Kidney epithelial cell (primary cell): ENCODE data around the gene PIK3CD. TPM values are rescaled to one million over a fixed set of nuclear protein-coding genes. Genes with fewer than 3 reads are reported as not detected.

Experiments
- DNase-seq: peaks from one replicate; pipeline ENCODE4 v3.0.0-alpha.2; 2010; ENCODE audit warnings: low read depth
- H3K27me3 ChIP-seq: 2 replicates; pipeline ENCODE4 v1.6.0; 2011; ENCODE audit warnings: low read length; ENCODE audit not compliant: control insufficient read depth, insufficient read depth
- H3K36me3 ChIP-seq: 2 replicates; pipeline ENCODE4 v1.5.1; 2011; ENCODE audit warnings: low read length; ENCODE audit not compliant: control insufficient read depth, insufficient read depth
- H3K4me3 ChIP-seq: 2 replicates; pipeline ENCODE4 v1.5.1; 2011; ENCODE audit warnings: low read depth, mild to moderate bottlenecking, control low read depth, low read length
- CTCF ChIP-seq: IDR thresholded peaks from 2 replicates; pipeline ENCODE4 v1.5.1; 2011; ENCODE audit warnings: mild to moderate bottlenecking, moderate library complexity, low read length, control low read depth, inconsistent platforms; ENCODE audit not compliant: insufficient read depth, poor library complexity, severe bottlenecking
- total RNA-seq: library from RNA; depleted of rRNA; stranded (reverse); fragments of >200 nt; gene quantifications from 2 replicates; pipeline ENCODE4 v1.2.3, GENCODE V29; 2015

Gene PIK3CD
- total RNA-seq, 1 donor from 2014 or later = 40.7 TPM

DNA sequence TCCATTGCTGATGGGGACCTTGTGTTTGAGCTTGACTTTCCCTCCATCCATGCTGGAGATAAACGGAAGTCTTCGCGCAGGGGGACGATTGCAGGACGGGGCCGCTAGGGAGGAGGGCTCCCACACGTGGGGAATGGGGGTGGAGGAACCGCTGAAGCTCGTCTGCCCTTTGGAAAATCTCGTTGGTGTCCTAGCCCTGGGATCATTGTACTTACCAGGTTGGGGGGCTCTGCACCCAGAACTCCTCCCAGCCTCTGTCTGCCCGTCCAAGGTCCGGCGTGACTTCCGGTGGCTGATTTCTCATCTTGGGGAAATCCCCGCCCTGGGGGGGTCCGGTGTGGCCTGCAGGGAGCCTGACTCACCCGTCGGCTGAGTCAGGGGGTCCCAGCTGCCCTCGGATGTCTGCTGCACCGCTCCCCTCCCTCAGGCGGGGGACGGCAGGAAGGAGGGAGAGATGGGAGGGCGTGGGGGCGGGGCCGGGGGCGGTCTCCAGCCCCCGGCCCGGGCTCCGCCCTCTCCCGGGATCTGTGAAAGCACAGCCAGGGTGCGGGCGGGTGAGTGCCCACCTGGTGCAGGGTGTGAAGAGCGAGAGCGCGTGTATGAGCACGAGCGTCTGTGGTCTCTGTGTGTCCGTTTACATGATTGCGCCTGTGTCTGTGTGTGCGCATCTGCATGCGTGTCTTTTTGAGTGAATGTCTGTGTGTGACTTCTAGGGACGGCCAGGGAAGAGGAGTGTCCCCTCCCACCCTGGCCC lies 35.8 kb downstream of the PIK3CD start:
- peak; percentile 13 for TF ChIP-seq CTCF
- Histone ChIP-seq H3K36me3 (no peaks in the 10 kb centered on the region), H3K4me3 (peak overlapping the region; percentile 47), H3K27me3 (no peaks in the 10 kb centered on the region)
- peak; percentile 80 for DNase-seq

DNA sequence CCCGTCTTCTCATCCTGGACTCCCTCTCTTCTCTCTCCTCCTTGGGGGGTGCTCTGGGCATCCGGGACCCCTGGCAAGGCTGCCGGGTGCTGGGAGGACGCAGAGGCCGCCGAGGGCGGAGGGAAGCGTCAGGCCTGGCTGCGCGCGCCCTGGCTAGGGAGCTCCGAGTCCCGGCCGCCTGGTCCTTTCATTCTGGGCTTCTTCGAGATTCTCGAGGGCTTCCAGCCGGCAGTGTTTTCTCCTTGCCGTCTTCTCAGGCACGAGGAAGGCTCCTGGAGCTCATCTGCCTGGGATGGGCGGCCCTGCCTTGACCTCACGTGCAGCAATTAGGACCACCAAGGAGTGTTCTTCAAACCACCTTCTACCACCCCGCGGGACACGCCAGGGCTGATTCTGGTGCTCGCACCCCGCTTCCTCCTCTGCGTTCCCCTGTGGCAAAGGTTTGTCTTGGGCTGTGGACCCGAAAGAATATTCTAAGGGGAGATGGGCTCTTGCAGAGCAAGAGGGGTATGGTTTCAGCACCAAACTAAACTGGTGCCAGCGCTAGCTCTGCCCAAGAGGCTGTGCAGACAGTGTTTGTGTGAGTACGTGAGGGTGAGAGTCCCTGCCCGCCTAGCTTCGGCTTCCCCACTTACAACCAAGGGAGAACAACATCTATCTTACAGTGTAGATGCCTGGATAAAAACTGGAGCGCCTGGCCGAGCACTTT lies 36.5 kb downstream of the PIK3CD start:
- peak overlapping the region; percentile 47 for H3K4me3 ChIP-seq
- no peak for DNase-seq
- no peak for TF ChIP-seq CTCF
- H3K27me3 ChIP-seq = no peaks in the 10 kb centered on the region
- no peaks in the 10 kb centered on the region for H3K36me3 ChIP-seq

DNA sequence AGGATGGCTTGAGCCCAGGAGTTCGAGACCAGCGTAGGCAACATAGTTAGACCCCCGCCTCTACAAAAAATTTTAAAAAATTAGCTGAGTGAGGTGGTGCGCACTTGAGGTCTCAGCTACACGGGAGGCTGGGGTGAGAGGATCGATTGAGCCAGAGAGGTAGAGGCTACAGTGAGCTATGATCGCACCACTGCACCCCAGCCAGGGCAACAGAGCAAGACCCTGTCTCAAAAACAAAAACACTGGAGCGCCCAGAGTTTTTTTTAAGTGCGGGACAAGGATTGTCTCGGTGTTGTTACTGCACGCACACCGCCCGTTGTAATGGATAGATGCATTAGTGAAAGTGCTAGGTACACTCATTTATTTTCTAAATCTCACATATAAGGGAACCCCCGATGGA lies 37.1 kb downstream of the PIK3CD start:
- peak overlapping the region; percentile 47 for H3K4me3 ChIP-seq
- no peak for TF ChIP-seq CTCF
- no peaks in the 10 kb centered on the region for H3K27me3 ChIP-seq
- DNase-seq = no peak
- H3K36me3 ChIP-seq = no peaks in the 10 kb centered on the region

DNA sequence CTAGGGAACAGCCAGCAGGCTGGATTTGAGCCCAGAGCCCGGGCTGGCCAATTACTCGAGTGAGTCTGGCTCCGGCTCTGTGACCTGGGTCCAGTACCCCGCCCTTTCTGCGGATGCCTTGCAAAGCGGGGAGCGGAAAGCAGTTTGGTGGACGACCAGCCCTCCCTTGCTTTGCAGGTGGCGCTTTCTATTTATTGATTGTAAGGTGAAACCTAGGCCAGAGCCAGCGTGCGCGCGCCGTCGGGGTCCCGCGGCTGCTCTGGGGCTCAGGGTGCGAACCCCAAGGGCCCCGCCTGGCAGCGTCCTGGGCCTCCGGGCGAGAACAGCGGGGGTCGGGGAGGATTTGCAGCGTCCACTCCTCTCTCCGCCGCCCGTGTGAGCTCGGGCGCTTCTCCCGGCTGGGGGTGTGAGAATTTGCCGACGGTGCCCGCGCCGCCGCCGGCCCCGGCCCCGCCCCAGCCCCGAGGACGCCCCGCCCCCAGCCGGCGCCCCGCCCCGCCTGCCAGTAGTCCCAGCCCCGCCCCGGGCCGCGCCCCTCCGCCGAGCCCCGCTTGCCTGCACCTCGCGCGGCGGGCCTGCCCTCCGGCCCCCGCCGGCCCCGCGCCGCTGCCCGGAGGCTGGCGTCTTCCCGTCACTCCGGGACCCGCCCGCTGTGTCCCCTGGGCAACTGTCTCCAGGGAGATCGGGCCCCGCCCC lies 37.6 kb downstream of the PIK3CD start:
- no peak for TF ChIP-seq CTCF
- DNase-seq = no peak
- H3K27me3 ChIP-seq = no peaks in the 10 kb centered on the region
- peak overlapping the region; percentile 59 for H3K4me3 ChIP-seq
- no peaks in the 10 kb centered on the region for H3K36me3 ChIP-seq

- H3K36me3 ChIP-seq = no peaks in the 10 kb centered on the region
- no peak for DNase-seq
- H3K27me3 ChIP-seq = no peaks in the 10 kb centered on the region
- peak; percentile 15 for TF ChIP-seq CTCF
- H3K4me3 ChIP-seq = peak overlapping the region; percentile 59
Observed at GRCh38 chr1:9689971-9690381, 38.4 kb downstream of the PIK3CD start.
